NCI-H1436 (cell line): ENCODE measurements around the gene BCL2.

Source experiments
- DNase-seq: peaks from one replicate; lab custom pipeline; 2025; lab: John Stamatoyannopoulos, UW

BCL2 gene

GRCh38 chr18:63140038-63140450, 179.5 kb downstream of the BCL2 start:
- DNase-seq = no peak

DNA sequence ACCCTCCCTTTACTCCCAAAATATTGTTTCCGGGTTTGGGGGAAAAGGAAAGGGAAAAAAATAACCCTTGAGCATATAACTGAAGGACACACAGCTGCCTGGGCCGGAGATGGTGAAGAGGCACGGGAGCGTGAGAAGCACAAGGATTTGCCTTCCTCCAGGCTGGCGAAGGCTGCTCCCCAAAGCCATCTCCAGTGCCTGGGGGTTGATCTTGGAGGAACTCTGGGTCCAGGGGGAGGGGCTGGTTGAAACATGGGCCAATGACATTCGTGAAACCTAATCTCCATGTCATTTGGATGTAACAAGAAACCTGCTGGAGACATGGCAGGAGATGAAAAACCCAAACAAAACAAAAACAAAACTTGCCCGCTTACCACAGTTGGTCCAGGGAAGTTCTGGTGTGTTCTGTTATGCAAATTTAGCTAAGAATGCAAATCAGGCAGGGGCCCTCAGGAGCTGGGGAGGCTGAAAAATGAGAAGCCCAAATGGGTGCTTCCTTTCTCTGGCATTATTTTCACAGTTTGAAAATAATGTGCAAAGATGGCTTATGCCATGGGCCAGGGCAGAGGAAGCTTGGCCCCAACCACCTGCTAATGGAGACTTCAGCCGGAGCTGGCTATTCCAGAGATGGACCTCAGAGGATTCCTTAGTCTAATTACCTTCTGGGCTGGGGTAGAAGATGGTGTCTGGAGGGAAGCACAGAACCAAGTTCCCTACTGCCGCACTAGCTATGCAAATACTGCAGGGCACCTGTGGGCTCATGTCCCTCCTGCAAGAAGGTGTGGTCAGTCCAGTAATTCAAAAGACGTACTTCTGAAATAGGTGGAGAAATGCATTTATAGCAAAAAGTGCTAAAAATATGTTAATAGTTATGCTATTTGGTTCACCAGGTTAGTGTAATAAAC, 180.9 kb downstream of the BCL2 start:
- DNase-seq = peak; percentile 34

DNA sequence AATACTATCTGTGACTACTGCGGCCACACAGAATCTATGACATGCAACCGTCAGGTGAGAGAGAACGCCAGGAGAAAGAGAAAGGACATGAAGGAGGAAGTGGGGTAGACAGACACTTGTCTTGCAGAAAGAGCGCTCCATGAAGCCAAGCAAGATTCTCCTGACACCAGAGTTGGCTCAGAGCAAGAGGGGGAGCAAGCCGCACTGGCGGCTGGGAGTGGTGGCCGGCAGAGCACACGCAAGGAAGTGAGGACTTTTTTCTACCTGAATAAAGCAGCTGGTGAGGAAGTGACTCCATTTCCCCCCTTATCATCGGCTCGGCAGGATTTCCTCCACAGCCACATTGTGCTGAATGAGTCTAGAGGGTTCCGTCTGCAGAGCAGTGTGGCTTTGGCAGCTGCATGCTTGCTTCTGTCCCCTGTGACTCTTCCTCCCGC, 181.6 kb downstream of the BCL2 start:
- DNase-seq = no peak

GRCh38 chr18:63135101-63135500, 184.5 kb downstream of the BCL2 start:
- DNase-seq = no peak

DNA sequence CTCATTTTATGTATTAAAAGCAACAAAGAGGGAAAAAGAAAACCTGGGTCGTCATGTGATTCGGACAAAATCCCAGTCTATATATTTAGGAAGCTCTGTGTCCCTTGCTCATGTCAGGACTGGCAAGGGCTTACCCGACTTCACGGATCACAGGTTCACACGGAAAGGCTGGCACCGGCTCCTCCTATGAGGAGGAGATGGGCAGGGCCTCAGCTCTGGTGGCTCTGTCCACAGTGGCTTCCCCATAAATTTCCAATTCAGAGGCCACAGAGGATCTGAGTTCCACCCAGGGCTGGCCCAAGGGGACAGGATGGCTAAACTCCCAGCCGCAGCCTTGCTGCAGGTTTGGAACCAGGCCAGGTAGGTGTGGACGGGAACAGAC, 186.8 kb downstream of the BCL2 start:
- DNase-seq = no peak

- no peak for DNase-seq
Measured at GRCh38 chr18:63131959-63132818, 187.4 kb downstream of the BCL2 start.

- DNase-seq = peak; percentile 48
Measured at GRCh38 chr18:63131106-63131958, 188.2 kb downstream of the BCL2 start.

- DNase-seq = no peak
Measured at GRCh38 chr18:63130176-63130575, 189.4 kb downstream of the BCL2 start.

- DNase-seq = no peak
Measured at GRCh38 chr18:63128237-63128974, 191.2 kb downstream of the BCL2 start.

DNA sequence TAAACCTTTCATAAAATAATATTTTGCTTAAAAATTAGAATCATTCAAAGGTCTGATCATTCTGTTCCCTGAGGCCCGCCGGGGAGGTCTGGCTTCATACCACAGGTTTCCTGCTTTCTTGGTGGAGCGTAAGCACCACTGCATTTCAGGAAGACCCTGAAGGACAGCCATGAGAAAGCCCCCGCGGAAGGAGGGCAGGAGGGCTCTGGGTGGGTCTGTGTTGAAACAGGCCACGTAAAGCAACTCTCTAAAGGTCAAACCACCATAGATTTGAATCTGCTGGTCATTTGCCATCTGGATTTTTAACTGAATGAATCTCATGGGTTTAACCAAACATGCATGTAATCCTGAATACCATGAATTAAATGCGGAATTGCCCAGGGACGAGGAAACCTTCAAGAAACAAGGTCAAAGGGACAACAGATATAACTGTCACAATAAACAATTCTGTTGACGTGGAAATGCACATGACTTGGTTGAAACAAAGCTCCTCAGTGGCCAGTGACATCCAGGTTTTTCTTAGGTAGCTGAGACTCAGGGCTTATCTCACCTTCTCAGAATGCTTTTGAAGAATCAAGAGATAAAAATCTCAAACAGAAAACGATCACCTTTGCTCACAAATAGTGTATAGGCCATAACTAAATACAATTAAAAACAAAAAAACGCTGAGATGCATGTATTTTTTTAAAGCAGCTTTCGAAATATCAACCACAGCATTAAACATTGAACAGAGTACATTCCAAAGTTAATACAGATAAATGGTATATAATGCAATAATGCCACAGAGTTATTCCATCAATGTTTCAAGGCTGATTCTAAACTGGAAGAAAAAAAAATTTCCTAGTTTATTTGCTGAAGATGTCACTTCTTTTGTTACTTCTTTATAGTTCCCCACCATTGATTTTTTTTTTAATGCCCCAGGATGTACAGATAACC, 193.2 kb downstream of the BCL2 start:
- no peak for DNase-seq

- DNase-seq = no peak
Measured at GRCh38 chr18:63120620-63121019, 198.9 kb downstream of the BCL2 start.

GRCh38 chr18:63119647-63120046, 199.9 kb downstream of the BCL2 start:
- peak; percentile 11 for DNase-seq

DNA sequence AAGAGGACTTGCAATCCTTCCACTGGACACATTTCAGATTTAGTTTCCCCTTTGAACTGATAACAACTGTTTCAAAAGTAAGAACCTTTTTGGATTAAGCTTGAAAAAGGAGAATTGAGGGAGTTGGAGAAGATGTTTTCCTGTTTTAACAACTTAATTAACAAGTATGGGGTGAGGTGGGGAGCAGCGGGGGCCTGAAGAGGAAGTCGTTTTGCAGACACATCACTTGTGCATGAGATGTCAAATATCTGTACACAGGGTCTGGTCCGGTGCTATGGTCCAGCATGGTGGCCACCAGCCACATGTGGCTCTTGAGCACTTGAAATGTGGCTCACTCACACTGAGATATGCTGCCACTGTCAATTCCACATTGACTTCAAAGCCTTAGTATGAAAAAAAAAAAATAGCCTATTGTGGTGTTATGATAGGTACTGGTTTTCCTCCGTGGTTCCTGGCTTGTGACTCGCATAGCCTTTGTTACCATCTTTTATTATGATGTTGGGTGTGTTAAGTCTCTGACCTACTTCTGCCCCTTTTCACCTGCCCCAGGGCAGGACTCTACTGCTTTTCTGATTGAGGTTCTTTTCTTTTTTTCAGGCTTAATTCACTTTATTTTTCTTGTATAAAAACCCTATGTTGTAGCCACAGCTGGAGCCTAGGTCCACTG, 205.5 kb downstream of the BCL2 start:
- DNase-seq = no peak

GRCh38 chr18:63112706-63113105, 206.9 kb downstream of the BCL2 start:
- no peak for DNase-seq

DNA sequence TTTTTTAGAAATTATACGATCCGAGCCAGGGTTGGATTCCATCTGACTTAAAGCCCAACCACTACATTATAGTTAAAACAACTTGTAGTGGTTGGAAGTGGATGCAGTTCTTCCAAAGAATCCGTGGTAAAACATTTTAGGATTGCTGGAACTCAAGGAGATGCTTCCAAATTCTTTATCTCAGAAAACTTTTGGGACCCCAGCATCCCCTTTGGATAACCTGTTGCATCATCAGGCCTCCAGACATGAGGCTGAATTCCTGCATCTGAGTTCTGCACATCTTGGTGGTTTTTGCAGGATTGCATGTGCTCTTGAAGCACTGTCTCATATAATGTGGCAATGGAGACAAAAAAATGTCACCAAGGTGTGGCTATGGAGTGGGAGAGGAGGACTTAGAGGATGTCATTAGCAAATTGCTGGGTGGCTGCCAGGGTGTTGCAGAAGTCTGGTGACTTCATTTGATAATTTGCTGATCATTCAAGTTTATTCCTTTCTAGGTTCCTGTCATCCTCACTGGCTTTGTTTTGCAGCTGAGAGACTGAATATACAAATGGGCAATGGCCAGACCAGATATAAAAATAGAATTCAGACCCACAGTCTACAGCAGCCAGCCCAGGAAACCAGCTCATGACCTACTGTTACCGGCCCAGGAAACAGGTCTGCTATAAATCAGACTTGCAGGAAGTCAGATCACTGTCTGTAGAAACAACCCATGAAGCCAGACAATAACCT, 207.7 kb downstream of the BCL2 start:
- DNase-seq = peak; percentile 7

GRCh38 chr18:63109802-63110201, 209.8 kb downstream of the BCL2 start:
- DNase-seq = no peak

DNA sequence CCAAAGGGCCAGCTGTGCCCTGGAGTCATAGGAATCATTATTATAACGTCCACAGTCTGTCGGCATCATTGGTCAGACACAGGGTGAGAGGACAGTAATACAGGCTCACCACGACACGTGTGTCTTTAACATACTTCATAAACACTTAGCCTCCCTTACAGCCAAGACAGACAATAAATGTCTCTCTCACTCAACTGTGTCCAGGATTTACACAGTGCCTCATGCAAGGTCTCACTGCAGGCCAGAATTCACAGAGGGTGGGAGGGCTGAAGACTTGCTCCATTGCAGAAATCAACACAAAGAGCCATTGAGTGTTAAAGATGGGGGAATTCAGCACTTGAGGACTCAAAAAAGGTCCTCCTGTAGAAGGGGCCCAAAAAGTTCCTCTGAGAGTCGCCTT, 210.5 kb downstream of the BCL2 start:
- DNase-seq = no peak

DNA sequence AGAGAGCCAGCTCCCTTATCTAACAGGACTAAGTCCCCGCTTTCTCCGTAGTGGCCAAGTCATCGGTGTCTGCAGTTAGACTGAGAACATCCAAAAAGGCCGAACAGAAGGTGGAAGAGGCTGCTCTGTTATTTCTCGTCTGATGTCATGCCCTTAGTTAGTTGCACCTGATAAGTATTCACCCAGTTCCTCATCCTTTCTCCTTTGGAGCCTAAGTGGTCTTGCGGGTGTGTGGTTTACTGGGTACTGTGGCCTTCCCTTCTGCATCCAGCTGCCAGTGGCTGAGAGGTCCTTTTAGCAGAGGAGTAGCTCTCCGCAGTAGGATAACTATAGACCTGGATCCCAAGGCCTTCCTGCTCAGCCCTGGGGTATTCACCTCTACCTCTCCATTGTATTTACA, 211.6 kb downstream of the BCL2 start:
- DNase-seq = no peak
